GM15510 (cell line): Measurements from ENCODE around the gene EIF4EBP2.

ENCODE experiments used
- POLR2A ChIP-seq: IDR thresholded peaks from 3 replicates; pipeline ENCODE4 v1.6.1; 2011; ENCODE audit warnings: borderline replicate concordance; ENCODE audit not compliant: insufficient read length; ENCODE audit errors: extremely low read depth

EIF4EBP2 gene

DNA sequence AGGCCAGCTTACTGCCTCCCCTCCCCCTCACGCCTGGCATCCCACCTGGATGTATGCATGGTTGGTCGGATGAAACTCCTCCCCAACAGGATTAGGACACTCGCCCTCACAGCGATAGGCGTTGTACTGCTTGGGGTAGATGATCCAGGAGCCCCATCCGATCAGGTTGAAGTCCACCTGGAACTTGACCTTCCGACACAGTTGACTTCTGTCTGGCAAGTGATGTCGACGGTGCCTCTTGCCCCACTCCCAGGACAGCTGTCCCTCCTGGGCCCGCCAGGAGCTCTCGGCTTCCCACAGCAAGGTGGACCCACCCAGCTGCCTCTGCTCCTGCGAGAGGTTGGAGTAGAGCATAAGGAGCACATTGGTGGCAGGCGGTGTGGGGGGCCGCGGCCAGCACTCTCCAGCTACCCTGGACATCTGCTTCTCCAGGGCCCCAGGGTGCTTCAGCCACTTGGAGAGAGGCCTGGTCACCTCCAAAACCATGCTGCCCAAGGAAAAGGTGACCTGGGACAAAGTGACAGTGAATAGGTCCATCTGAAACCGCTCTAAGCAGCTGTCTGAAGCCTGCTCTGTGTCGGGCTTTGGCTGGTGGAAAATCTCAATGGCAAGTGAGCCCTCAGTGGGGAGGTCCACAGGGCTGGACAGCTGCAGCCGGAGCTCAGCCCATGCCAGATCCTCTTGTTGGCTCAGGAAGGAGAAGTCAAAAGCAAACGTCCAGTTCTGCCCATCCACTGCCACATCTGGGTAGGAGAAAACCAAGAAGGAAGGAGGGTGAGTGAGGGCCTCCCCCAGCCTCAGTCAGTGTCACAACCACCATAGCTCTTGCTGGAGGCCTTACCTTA lies 31.5 kb downstream of the EIF4EBP2 start:
- TF ChIP-seq POLR2A, result no peak

DNA sequence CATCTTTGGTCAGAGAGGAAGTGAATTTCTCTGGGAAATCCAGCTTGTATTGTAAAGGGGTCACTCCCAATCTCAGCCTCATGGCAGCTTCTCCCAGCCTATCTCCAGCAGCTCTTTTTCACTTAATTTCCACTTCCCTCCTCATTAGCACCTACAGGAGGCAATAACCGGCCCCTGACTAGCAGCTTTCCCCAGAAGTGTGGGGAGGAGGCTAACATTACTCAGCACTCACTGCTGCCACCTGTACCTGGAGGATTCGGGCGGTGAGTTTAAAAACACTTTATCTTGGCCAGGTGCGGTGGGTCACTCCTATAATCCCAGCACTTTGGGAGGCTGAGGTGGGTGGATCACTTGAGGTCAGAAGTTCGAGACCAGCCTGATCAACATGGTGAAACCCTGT lies 33.8 kb downstream of the EIF4EBP2 start:
- no peak for TF ChIP-seq POLR2A

GRCh38 chr10:70440296-70441160 lies 36.6 kb downstream of the EIF4EBP2 start:
- no peak for TF ChIP-seq POLR2A

DNA sequence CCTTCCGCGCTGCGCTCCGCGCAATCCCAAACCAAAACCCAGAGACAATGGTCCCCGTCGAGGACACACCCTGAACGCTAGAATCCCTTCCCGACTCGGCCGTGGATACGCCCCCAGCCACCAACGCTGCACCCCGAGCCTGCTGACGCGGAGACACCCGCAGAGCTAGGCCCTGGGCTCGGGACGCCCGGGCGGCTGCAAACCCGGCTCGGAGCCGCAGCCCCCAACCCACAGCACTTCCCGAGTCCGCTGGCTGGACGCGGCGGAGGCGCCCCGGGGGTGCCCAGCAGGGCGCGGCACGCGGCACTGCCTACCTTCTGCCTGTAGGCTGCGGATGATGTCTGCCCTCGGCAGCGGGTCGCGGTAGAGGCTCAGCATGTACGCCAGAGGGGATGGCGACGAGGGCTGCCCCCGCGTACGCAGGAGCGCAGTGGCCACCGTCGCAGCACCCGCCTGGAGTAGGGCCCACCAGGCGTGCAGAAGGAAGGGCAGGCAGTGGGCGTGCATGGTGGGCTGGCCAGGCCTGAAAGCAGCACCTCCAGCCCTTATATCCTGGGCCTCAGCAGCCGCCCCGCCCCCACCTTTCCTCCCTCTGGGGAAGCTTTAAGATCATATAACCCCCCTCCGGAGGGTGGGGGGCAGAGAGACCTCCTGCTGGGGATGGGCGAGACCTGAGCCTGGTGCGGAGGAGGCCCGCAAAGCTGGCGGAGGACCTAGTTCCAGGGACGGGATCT lies 37.4 kb downstream of the EIF4EBP2 start, which contains the start of gene NODAL:
NODAL (minus strand) TSS at position 521 of the 734 bp plus-strand sequence; CDS start at position 507, 14 bp downstream.
- no peak for TF ChIP-seq POLR2A

GRCh38 chr10:70441895-70442309 lies 38.0 kb downstream of the EIF4EBP2 start:
- no peak for TF ChIP-seq POLR2A

- no peak for TF ChIP-seq POLR2A
Measured at GRCh38 chr10:70442332-70442988, 38.5 kb downstream of the EIF4EBP2 start.

DNA sequence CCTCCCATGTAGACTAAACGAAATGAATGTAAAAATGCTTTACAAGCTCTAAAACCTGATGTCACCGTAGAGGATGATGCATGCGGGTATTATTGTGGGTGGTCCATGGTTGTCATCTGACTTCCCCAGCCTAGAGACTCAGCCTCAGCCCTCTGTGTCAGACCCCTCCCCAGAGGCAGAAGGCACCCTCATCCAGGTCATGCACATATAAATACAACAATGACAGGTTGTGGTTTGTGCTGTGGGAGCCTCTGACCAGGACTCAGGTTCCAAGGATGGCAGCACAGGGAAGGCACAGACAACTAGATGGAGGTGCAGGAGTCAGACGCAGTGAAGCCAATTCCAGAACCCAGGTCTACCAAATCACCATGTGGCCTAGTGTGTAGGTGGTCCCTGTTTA lies 40.8 kb downstream of the EIF4EBP2 start:
- TF ChIP-seq POLR2A, result no peak

- no peak for TF ChIP-seq POLR2A
Measured at GRCh38 chr10:70445718-70446657, 42.0 kb downstream of the EIF4EBP2 start.

DNA sequence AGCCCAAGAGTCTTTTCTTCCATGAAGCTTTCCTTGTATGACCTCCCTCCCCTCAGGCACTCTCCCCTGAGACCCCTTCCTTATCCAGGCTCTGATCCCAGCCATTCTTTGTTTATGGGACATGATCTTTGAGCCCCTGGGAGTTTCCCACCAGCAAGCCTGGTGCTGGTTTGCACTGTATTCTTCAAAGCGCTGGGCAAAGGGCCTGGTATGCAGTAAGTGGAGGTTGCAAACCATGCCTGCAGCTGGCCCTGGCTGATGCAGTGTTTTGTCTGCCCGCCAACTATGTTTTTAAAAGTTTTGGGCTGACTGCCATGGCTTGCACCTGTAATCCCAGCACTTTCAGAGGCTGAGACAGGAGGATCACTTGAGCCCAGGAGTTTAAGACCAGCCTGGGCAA lies 44.3 kb downstream of the EIF4EBP2 start:
- no peak for TF ChIP-seq POLR2A

GRCh38 chr10:70455213-70455630 lies 51.3 kb downstream of the EIF4EBP2 start:
- TF ChIP-seq POLR2A, result no peak

DNA sequence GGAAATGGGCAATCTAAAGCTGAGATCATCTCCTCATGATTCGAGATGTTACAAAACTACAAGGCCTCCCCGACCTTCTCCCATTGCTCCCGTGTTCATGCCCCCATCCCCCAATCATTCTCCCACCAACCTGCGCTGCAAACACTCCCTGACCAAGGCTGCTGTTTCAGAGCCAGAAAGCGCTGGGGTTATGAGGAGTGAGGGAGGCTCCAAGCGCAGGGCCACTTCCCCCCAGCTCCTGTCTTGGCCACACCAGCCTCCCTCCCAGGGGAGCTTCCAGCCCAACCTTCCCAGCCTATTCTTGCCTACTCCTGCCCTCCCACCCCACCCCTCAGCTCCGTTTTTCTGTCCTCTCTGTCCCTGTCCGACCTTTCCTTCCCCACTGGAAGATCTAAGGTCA lies 52.2 kb downstream of the EIF4EBP2 start:
- no peak for TF ChIP-seq POLR2A

- TF ChIP-seq POLR2A, result no peak
Measured at GRCh38 chr10:70457759-70458305, 53.9 kb downstream of the EIF4EBP2 start.
